GM12891 (cell line): Measurements from ENCODE around the gene PLCD1.

Experiments used
- DNase-seq: peaks from one replicate; pipeline ENCODE4 v3.0.0; 2011; ENCODE audit warnings: low spot score; ENCODE audit not compliant: insufficient read length
- FAIRE-seq: peaks from 2 replicates; lab custom pipeline; 2011; peaks lifted over from hg19 to GRCh38; lab: Jason Lieb, UNC
- PAX5 ChIP-seq: IDR thresholded peaks from 2 replicates; pipeline ENCODE4 v1.6.1; 2011; ENCODE audit warnings: low read length, moderate library complexity, mild to moderate bottlenecking; ENCODE audit not compliant: insufficient read depth, severe bottlenecking
- POLR2A ChIP-seq: IDR thresholded peaks from 2 replicates; pipeline ENCODE4 v1.6.1; 2011; ENCODE audit warnings: low read depth, low read length, control low read depth
- POLR2AphosphoS5 ChIP-seq: IDR thresholded peaks from 2 replicates; pipeline ENCODE4 v1.6.1; 2011; ENCODE audit warnings: low read depth, low read length, control low read depth
- POU2F2 ChIP-seq: IDR thresholded peaks from 2 replicates; pipeline ENCODE4 v1.6.1; 2011; ENCODE audit warnings: low read depth, mild to moderate bottlenecking, control low read depth, low read length, moderate library complexity
- SPI1 ChIP-seq: IDR thresholded peaks from 2 replicates; pipeline ENCODE4 v1.6.1; 2011; ENCODE audit warnings: low read depth, low read length, control low read depth
- TAF1 ChIP-seq: IDR thresholded peaks from 2 replicates; pipeline ENCODE4 v1.6.1; 2011; ENCODE audit warnings: low read depth, low read length, control low read depth

Gene PLCD1

GRCh38 chr3:38017445-38018295 is 11.8 kb downstream of the PLCD1 start:
- TF ChIP-seq POLR2A: no peak
- no peak for TF ChIP-seq POU2F2
- no peak for TF ChIP-seq POLR2AphosphoS5
- TF ChIP-seq SPI1: no peak
- no peak for TF ChIP-seq PAX5
- no peak for TF ChIP-seq TAF1
- FAIRE-seq (no peak), DNase-seq (no peak)

- FAIRE-seq (no peak), DNase-seq (no peak)
- TF ChIP-seq POLR2AphosphoS5 (no peak), POU2F2 (no peak), PAX5 (no peak), SPI1 (no peak), TAF1 (no peak), POLR2A (no peak)
Observed at GRCh38 chr3:38016847-38017444, 12.5 kb downstream of the PLCD1 start.

GRCh38 chr3:38016410-38016809 is 13.0 kb downstream of the PLCD1 start:
- DNase-seq: no peak
- no peak for FAIRE-seq
- TF ChIP-seq POU2F2 (no peak), SPI1 (no peak), TAF1 (no peak), POLR2A (no peak), PAX5 (no peak), POLR2AphosphoS5 (no peak)

GRCh38 chr3:38015984-38016383 is 13.5 kb downstream of the PLCD1 start:
- TF ChIP-seq PAX5: no peak
- no peak for TF ChIP-seq SPI1
- no peak for TF ChIP-seq POU2F2
- TF ChIP-seq POLR2A: no peak
- TF ChIP-seq POLR2AphosphoS5: no peak
- no peak for TF ChIP-seq TAF1
- DNase-seq (no peak), FAIRE-seq (no peak)

GRCh38 chr3:38015485-38015884 is 14.0 kb downstream of the PLCD1 start:
- no peak for FAIRE-seq

GRCh38 chr3:38011111-38011510 is 18.3 kb downstream of the PLCD1 start:
- FAIRE-seq: no peak
- DNase-seq: no peak
- TF ChIP-seq POLR2A (no peak), TAF1 (no peak), PAX5 (no peak), SPI1 (no peak), POU2F2 (no peak), POLR2AphosphoS5 (no peak)

More at GRCh38 chr3:38015485-38015884, 14.0 kb downstream of the PLCD1 start:
- no peak for DNase-seq
- no peak for TF ChIP-seq POLR2A
- no peak for TF ChIP-seq SPI1
- TF ChIP-seq TAF1: no peak
- no peak for TF ChIP-seq POU2F2
- no peak for TF ChIP-seq POLR2AphosphoS5
- TF ChIP-seq PAX5: no peak

- no peak for FAIRE-seq
- TF ChIP-seq POLR2A: no peak
- TF ChIP-seq SPI1: no peak
- no peak for TF ChIP-seq TAF1
- TF ChIP-seq PAX5: no peak
- TF ChIP-seq POLR2AphosphoS5: no peak
- no peak for TF ChIP-seq POU2F2
- no peak for DNase-seq
Observed at GRCh38 chr3:38009807-38010591, 19.4 kb downstream of the PLCD1 start.

GRCh38 chr3:38008971-38009580 is 20.4 kb downstream of the PLCD1 start:
- no peak for TF ChIP-seq POU2F2
- no peak for TF ChIP-seq PAX5
- no peak for TF ChIP-seq POLR2AphosphoS5
- no peak for TF ChIP-seq POLR2A
- no peak for TF ChIP-seq SPI1
- TF ChIP-seq TAF1: no peak
- no peak for FAIRE-seq
- DNase-seq: no peak

- FAIRE-seq (no peak), DNase-seq (no peak)
- no peak for TF ChIP-seq POLR2A
- no peak for TF ChIP-seq POLR2AphosphoS5
- TF ChIP-seq PAX5: no peak
- no peak for TF ChIP-seq SPI1
- no peak for TF ChIP-seq POU2F2
- TF ChIP-seq TAF1: no peak
Observed at GRCh38 chr3:38008191-38008701, 21.2 kb downstream of the PLCD1 start.
